ENCODE data around the gene SAT1.

DNA sequence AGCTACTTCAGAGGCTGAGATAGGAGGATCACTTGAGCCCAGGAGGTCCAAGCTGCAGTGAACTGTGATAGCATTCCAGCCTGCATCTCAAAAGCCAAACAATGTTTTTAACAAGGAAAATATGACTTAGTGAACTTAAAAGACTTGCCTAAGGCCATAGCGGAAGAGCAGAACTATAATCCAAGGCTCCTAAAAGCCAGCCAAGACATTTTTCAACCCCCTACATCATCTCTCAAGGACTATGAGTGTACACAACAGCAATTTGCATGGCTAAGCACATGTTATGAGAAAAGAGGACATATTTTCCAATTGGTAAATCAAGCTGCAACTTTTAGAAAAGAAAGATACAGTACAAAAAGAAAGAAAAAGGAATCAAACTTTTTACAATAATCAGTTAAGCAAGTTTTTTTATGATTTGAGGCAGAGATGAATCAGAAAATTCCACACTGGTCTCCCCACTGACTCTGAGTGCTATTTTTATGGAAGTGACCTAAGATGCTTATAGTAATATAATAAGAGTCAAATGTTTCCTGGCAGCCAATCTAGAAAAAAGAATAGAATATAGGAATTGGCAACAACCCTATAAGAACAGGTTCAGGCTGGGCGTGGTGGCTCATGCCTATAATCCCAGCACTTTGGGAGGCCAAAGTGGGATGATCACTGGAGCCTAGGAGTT is 30.1 kb upstream of the SAT1 start:
- TF ChIP-seq, protein P1, sequence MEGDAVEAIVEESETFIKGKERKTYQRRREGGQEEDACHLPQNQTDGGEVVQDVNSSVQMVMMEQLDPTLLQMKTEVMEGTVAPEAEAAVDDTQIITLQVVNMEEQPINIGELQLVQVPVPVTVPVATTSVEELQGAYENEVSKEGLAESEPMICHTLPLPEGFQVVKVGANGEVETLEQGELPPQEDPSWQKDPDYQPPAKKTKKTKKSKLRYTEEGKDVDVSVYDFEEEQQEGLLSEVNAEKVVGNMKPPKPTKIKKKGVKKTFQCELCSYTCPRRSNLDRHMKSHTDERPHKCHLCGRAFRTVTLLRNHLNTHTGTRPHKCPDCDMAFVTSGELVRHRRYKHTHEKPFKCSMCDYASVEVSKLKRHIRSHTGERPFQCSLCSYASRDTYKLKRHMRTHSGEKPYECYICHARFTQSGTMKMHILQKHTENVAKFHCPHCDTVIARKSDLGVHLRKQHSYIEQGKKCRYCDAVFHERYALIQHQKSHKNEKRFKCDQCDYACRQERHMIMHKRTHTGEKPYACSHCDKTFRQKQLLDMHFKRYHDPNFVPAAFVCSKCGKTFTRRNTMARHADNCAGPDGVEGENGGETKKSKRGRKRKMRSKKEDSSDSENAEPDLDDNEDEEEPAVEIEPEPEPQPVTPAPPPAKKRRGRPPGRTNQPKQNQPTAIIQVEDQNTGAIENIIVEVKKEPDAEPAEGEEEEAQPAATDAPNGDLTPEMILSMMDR (IDR thresholded peaks at IDR 0.05; ENCODE audit: low read depth, low read length) = no peak
- no peak for TF ChIP-seq EZH2phosphoT487 (IDR thresholded peaks at IDR 0.05; ENCODE audit: low read depth)

All from OCI-LY3 (cell line).